ENCODE data around the gene CDH23. TPM values are rescaled to one million over a fixed set of nuclear protein-coding genes. Genes with fewer than 3 reads are reported as not detected.
A peak's percentile ranks its signal among the peaks of the same experiment; 100 is the strongest.

CDH23 gene
- polyA plus RNA-seq, 2 of the 4 experiments (the other 2 are of a cell fraction), result 1.1 to 2.3 TPM

- DNase-seq (ENCODE audit: low read depth in 1 of 2, low spot score in 1 of 2) (peak; percentile 54 to 67), ATAC-seq (peak; percentile 22 to 50; a peak in 3 of 6 replicates), FAIRE-seq (no peak)
- POLR2A ChIA-PET, result interaction anchor here (3.0 kb wide), 1 partner anchor 38 kb away, joined by 10 read pairs; no protein-coding TSS in a partner anchor
- H3K27ac ChIP-seq, result peak overlapping the region; percentile 38 to 79
- TF ChIP-seq HOXB5 (CRISPR knock-in tag; IDR thresholded peaks at IDR 0.05) (peak; percentile 45; the same call in 1 of the 2 replicates), EHF (CRISPR knock-in tag; IDR thresholded peaks at IDR 0.05) (no peak)
- H3K4me1 ChIP-seq, result peaks cover 33% of the 10 kb centered on the region
- no peaks in the 10 kb centered on the region for H3K9me3 ChIP-seq
- H3K4me2 ChIP-seq, result peak overlapping the region; percentile 71
- no peak overlapping the region for H3K4me3 ChIP-seq
- CTCF ChIA-PET, result interaction anchor here (1.1 to 6.1 kb wide), 8 partner anchors 8 to 410 kb away, joined by 3 to 31 read pairs (median 4); partner anchors contain the start of genes SLC29A3 and VSIR
- WGBS (ENCODE audit: missing lambda C conversion rate), result 46% methylated on average over 10 of the region's 10 CpGs
Measured at GRCh38 chr10:71729161-71729636, 332.5 kb downstream of the CDH23 start.

DNA sequence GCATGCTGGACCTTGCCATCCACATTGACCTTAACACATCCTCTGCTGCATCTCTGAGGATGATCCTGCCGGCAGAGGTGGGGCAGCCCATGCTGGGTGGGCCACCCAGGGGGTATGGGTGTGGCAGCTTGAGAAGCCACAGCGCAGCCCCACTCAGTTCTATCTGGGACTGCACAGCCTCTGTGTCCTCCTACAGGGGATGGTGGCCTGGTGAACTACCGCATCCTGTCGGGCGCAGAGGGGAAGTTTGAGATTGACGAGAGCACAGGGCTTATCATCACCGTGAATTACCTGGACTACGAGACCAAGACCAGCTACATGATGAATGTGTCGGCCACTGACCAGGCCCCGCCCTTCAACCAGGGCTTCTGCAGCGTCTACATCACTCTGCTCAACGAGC lies 335.1 kb downstream of the CDH23 start:
- no peak for TF ChIP-seq FOXS1 (CRISPR knock-in tag; IDR thresholded peaks at IDR 0.05)
- TF ChIP-seq MYC (IDR thresholded peaks at IDR 0.05; ENCODE audit: borderline replicate concordance, low read length), result no peak
- TF ChIP-seq GATA3 (IDR thresholded peaks at IDR 0.05; ENCODE audit: borderline replicate concordance), result no peak
- no peak for TF ChIP-seq NR3C1 (IDR thresholded peaks at IDR 0.05)
- TF ChIP-seq HOXA7 (CRISPR knock-in tag; IDR thresholded peaks at IDR 0.05), result no peak

GRCh38 chr10:71734797-71735196 lies 338.1 kb downstream of the CDH23 start:
- ATAC-seq, result no peak
- 43% methylated on average over 5 of the region's 5 CpGs for WGBS (ENCODE audit: missing lambda C conversion rate)
- no peak overlapping the region for H3K4me3 ChIP-seq
- no peaks in the 10 kb centered on the region; the same call in 2 of the 3 replicates for H3K4me1 ChIP-seq
- H3K27ac ChIP-seq, result 0 out of 6 replicates have a peak overlapping the region, but pooled peaks of 1 of the 2 experiments have one; percentile 4
- no peak for DNase-seq (ENCODE audit: low read depth in 1 of 2, low spot score in 1 of 2)
- POLR2A ChIA-PET, result no interaction called here
- TF ChIP-seq MAX (IDR thresholded peaks at IDR 0.05), result no peak
- TF ChIP-seq GATA3 (IDR thresholded peaks at IDR 0.05; ENCODE audit: borderline replicate concordance), result no peak
- TF ChIP-seq CBX2 (IDR thresholded peaks at IDR 0.05; ENCODE audit: borderline replicate concordance, low read depth), result no peak
- no peak for TF ChIP-seq POLR2AphosphoS2 (conservative IDR thresholded peaks at IDR 0.05; ENCODE audit: low read length)
- TF ChIP-seq MAZ (IDR thresholded peaks at IDR 0.05; ENCODE audit: borderline replicate concordance, low read depth, low read length), result no peak
- no peak for TF ChIP-seq PBX3 (IDR thresholded peaks at IDR 0.05)
- no peak for TF ChIP-seq CHD4 (IDR thresholded peaks at IDR 0.05; ENCODE audit: borderline replicate concordance)
- no peak for TF ChIP-seq FOSL2 (IDR thresholded peaks at IDR 0.05)
- TF ChIP-seq FOSL2 (CRISPR knock-in tag; IDR thresholded peaks at IDR 0.05), result no peak
- no peak for FAIRE-seq
- H3K9me3 ChIP-seq, result no peaks in the 10 kb centered on the region
- H3K4me2 ChIP-seq, result no peak overlapping the region
- CTCF ChIA-PET, result interaction anchor here (1.2 to 1.3 kb wide), 2 partner anchors 9 to 13 kb away, joined by 3 to 6 read pairs; no protein-coding TSS in a partner anchor

More for the DNA sequence above, 335.1 kb downstream of the CDH23 start:
- CTCF ChIA-PET, result interaction anchor here (0.9 to 3.0 kb wide), 10 partner anchors 10 to 418 kb away, joined by 3 to 16 read pairs (median 4); partner anchors contain the start of genes SLC29A3 and VSIR
- FAIRE-seq (no peak), DNase-seq (ENCODE audit: low read depth in 1 of 2, low spot score in 1 of 2) (no peak), ATAC-seq (no peak)
- Histone ChIP-seq H3K4me2 (no peak overlapping the region), H3K4me1 (peaks cover 24% of the 10 kb centered on the region), H3K27ac (no peak overlapping the region), H3K4me3 (no peak overlapping the region), H3K9me3 (no peaks in the 10 kb centered on the region)
- 88% methylated on average over 11 of the region's 12 CpGs for WGBS (ENCODE audit: missing lambda C conversion rate)
- POLR2A ChIA-PET, result no interaction called here

GRCh38 chr10:71735709-71736569 lies 339.2 kb downstream of the CDH23 start:
- POLR2A ChIA-PET, result no interaction called here
- CTCF ChIA-PET, result interaction anchor here (1.0 to 1.6 kb wide), 5 partner anchors 11 to 38 kb away, joined by 3 to 5 read pairs (median 3); partner anchors contain the start of gene VSIR
- no peak for ATAC-seq
- no peak for TF ChIP-seq RNF2 (IDR thresholded peaks at IDR 0.05; ENCODE audit: borderline replicate concordance, low read depth)
- no peak for TF ChIP-seq EP300 (IDR thresholded peaks at IDR 0.05)
- TF ChIP-seq TFCP2L1 (CRISPR knock-in tag; IDR thresholded peaks at IDR 0.05), result no peak
- TF ChIP-seq NFE2L2 (conservative IDR thresholded peaks at IDR 0.05; ENCODE audit: low read length), result no peak
- TF ChIP-seq JUNB (IDR thresholded peaks at IDR 0.05), result no peak
- TF ChIP-seq HDAC2 (IDR thresholded peaks at IDR 0.05), result no peak
- TF ChIP-seq POLR2A (IDR thresholded peaks at IDR 0.05; ENCODE audit: low read length), result no peak
- TF ChIP-seq PBX3 (IDR thresholded peaks at IDR 0.05), result no peak
- no peak for TF ChIP-seq SMC3 (IDR thresholded peaks at IDR 0.05)
- no peak for TF ChIP-seq SREBF2 (IDR thresholded peaks at IDR 0.05)
- TF ChIP-seq REST (IDR thresholded peaks at IDR 0.05), result no peak

More at GRCh38 chr10:71735709-71736569, 339.2 kb downstream of the CDH23 start:
- DNase-seq (ENCODE audit: low read depth in 1 of 2, low spot score in 1 of 2) (no peak), FAIRE-seq (no peak)
- Histone ChIP-seq H3K4me2 (no peak overlapping the region), H3K27ac (0 out of 6 replicates have a peak overlapping the region, but pooled peaks of 1 of the 2 experiments have one; percentile 28), H3K4me3 (no peak overlapping the region), H3K4me1 (no peaks in the 10 kb centered on the region), H3K9me3 (no peaks in the 10 kb centered on the region)
- 88% methylated on average over 15 of the region's 16 CpGs for WGBS (ENCODE audit: missing lambda C conversion rate)

All from A549 (cell line).